A549 (cell line): ENCODE measurements around the gene AIPL1.

Experiments used
- BHLHE40 ChIP-seq: IDR thresholded peaks from 2 replicates; pipeline ENCODE4 v1.6.1; 2012; ENCODE audit warnings: low read depth, low read length, inconsistent platforms
- ELK1 ChIP-seq: fragments of 150-350 bp; IDR thresholded peaks from 2 replicates; pipeline ENCODE4 v1.6.1; 2014; ENCODE audit warnings: low read depth, mild to moderate bottlenecking, low read length
- ESRRA ChIP-seq: fragments of 150-350 bp; IDR thresholded peaks from 2 replicates; pipeline ENCODE4 v1.6.1; 2014; ENCODE audit warnings: mild to moderate bottlenecking, low read length, borderline replicate concordance
- POLR2A ChIP-seq: IDR thresholded peaks from 2 replicates; pipeline ENCODE4 v1.6.1; 2012; ENCODE audit warnings: mild to moderate bottlenecking, low read length

DNA sequence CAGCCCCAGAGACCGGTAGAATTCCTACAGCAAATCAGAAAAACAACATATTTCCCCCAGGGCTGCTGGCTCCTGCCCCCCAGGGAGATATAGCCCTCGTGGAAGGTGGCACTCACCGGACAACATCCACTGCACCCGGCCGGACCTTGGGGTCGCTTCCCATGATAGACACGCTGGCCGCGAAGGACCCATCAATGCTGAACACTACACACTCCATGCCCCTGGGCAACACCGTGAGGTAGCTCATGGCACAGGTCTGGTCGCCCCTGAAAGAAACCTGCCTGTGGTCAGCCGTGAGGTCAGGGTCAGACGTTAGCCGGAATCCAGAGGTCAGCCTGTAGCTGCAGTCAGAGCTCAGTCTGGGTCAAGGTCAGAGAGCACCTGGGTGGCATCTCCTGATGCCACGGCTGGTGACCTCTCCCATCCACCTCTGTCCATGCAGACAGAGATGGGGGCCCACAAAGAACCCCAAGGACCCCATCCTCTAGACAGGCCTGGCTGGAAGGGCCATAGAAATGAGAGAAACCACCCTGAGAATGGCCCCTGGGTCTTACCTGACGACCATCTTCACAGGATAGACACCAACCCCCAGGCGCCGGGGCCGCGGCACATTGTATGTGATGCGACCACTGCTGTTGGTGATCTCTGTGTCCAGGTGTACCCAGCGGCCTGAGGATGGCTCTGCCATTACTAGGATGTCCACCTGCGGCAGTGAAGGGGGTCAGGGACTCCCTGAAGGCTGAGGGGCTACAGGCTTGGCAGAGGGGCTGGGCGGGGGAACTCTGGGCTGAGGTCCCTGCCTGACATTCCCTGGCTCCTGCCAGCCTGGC, 28.9 kb upstream of the AIPL1 start:
- TF ChIP-seq BHLHE40 (no peak), ELK1 (no peak), ESRRA (no peak), POLR2A (no peak)
